SK-N-SH (cell line): ENCODE results near the gene PTGFR. TPM values are rescaled to one million over a fixed set of nuclear protein-coding genes. Genes with fewer than 3 reads are reported as not detected.

ENCODE experiments used
- CTCF ChIA-PET: fragments of 300-600, 350-600 bp; formaldehyde crosslinking; extraction: SDS; loops from one replicate; lab custom pipeline; 2021; lab: Yijun Ruan, JAX
- POLR2A ChIA-PET: fragments of 350-600 bp; sonication (Branson Sonifier 250); formaldehyde crosslinking; extraction: SDS; loops from one replicate; lab custom pipeline; 2020; ENCODE audit warnings: antibody characterized with exemption, inconsistent platforms; lab: Yijun Ruan, JAX
- DNase-seq: peaks from one replicate; pipeline ENCODE4 v3.0.0; 2012
- H2AFZ ChIP-seq: fragments of 200-600 bp; sonication (generic); 2 replicates; pipeline ENCODE4 v1.8.1; 2016; ENCODE audit warnings: antibody characterized with exemption, mild to moderate bottlenecking, low read depth
- H3F3A ChIP-seq: fragments of 200-600 bp; sonication (generic); replicated peaks from 2 replicates; pipeline ENCODE3; 2016; ENCODE audit warnings: antibody characterized with exemption, mild to moderate bottlenecking; ENCODE audit not compliant: insufficient read depth
- H3K27ac ChIP-seq, 2 experiments: fragments of 200-500 bp in 1 of 2; fragments of 200-600 bp in 1 of 2; sonication (Bioruptor generic) in 1 of 2; sonication (generic), shearing (Covaris generic) in 1 of 2; 2 replicates each; pipeline versions ENCODE4 v1.5.1 to v1.6.1; 2014 to 2016; ENCODE audit warnings: low read depth in 2 of 2, inconsistent platforms in 1 of 2, low read length in 1 of 2, mild to moderate bottlenecking in 1 of 2, mixed read lengths in 1 of 2
- H3K27me3 ChIP-seq: fragments of 200-600 bp; sonication (generic), shearing (Covaris generic); 2 replicates; pipeline ENCODE4 v1.6.1; 2016; ENCODE audit warnings: mixed run types; ENCODE audit not compliant: insufficient read depth
- H3K36me3 ChIP-seq, 2 experiments: fragments of 200-500 bp in 1 of 2; fragments of 200-600 bp in 1 of 2; sonication (Bioruptor generic) in 1 of 2; sonication (generic) in 1 of 2; replicated peaks in 1 of 2; 2 replicates each; pipeline versions ENCODE3 to v1.5.1; 2014 to 2016; ENCODE audit warnings: low read length in 1 of 2, mild to moderate bottlenecking in 1 of 2; ENCODE audit not compliant: insufficient read depth in 2 of 2, control insufficient read depth in 1 of 2
- H3K4me1 ChIP-seq, 2 experiments: fragments of 200-500 bp in 1 of 2; fragments of 200-600 bp in 1 of 2; sonication (Bioruptor generic) in 1 of 2; sonication (generic), shearing (Covaris generic) in 1 of 2; 2 replicates each; pipeline versions ENCODE4 v1.5.1 to v1.6.1; 2014 to 2016; ENCODE audit warnings: low read depth in 1 of 2, low read length in 1 of 2, mixed run types in 1 of 2; ENCODE audit not compliant: insufficient read depth in 2 of 2, control insufficient read depth in 1 of 2
- H3K4me2 ChIP-seq: fragments of 200-600 bp; sonication (generic), shearing (Covaris generic); 2 replicates; pipeline ENCODE4 v1.6.1; 2017; ENCODE audit warnings: mixed run types
- H3K4me3 ChIP-seq, 2 experiments: fragments of 200-500 bp in 1 of 2; fragments of 200-600 bp in 1 of 2; sonication (Bioruptor generic) in 1 of 2; sonication (generic), shearing (Covaris generic) in 1 of 2; 2 replicates each; pipeline versions ENCODE4 v1.5.1 to v1.8.1; 2014 to 2016; ENCODE audit warnings: low read depth in 2 of 2, inconsistent platforms in 1 of 2, low read length in 1 of 2, mild to moderate bottlenecking in 1 of 2, mixed read lengths in 1 of 2, moderate library complexity in 1 of 2
- H3K79me2 ChIP-seq: fragments of 200-600 bp; sonication (generic); 2 replicates; pipeline ENCODE4 v1.8.1; 2017; ENCODE audit warnings: mild to moderate bottlenecking; ENCODE audit not compliant: insufficient read depth
- H3K9ac ChIP-seq: fragments of 200-600 bp; sonication (generic); 2 replicates; pipeline ENCODE4 v1.6.1; 2017; ENCODE audit warnings: mixed run types
- H3K9me2 ChIP-seq: fragments of 200-600 bp; sonication (generic); 2 replicates; pipeline ENCODE4 v1.6.1; 2017; ENCODE audit warnings: mixed run types
- H3K9me3 ChIP-seq: fragments of 200-600 bp; sonication (generic); 2 replicates; pipeline ENCODE4 v1.6.1; 2017; ENCODE audit warnings: mixed run types, mild to moderate bottlenecking, moderate library complexity
- H4K20me1 ChIP-seq: fragments of 200-600 bp; sonication (generic); 2 replicates; pipeline ENCODE4 v1.6.1; 2017; ENCODE audit warnings: mild to moderate bottlenecking, mixed run types; ENCODE audit not compliant: insufficient read depth
- CHD2 ChIP-seq: fragments of 150-350 bp; IDR thresholded peaks from 2 replicates; pipeline ENCODE4 v1.6.1; 2018; ENCODE audit warnings: low read length; ENCODE audit not compliant: partially characterized antibody
- ELF1 ChIP-seq: IDR thresholded peaks from 2 replicates; pipeline ENCODE4 v1.4.0; 2012
- GABPA ChIP-seq: IDR thresholded peaks from 2 replicates; pipeline ENCODE4 v1.4.0; 2012; ENCODE audit warnings: low read depth, mild to moderate bottlenecking
- GATA2 ChIP-seq: sonication (generic); formaldehyde crosslinking; IDR thresholded peaks from 2 replicates; pipeline ENCODE4 v1.5.0; 2020; ENCODE audit warnings: mild to moderate bottlenecking, missing genetic modification reagents
- RAD21 ChIP-seq: IDR thresholded peaks from 2 replicates; pipeline ENCODE4 v1.6.1; 2012; ENCODE audit warnings: mild to moderate bottlenecking, low read length
- RCOR1 ChIP-seq: fragments of 150-350 bp; IDR thresholded peaks from 2 replicates; pipeline ENCODE4 v1.6.1; 2017; ENCODE audit warnings: antibody characterized with exemption, low read length
- RFX5 ChIP-seq: IDR thresholded peaks from 2 replicates; pipeline ENCODE4 v1.6.1; 2012; ENCODE audit warnings: mild to moderate bottlenecking, improper control_type of control experiment, low read length
- RXRA ChIP-seq: IDR thresholded peaks from 2 replicates; pipeline ENCODE4 v1.4.0; 2012; ENCODE audit warnings: low read depth, mild to moderate bottlenecking, borderline replicate concordance
- SIN3A ChIP-seq: IDR thresholded peaks from 2 replicates; pipeline ENCODE4 v1.6.1; 2012; ENCODE audit warnings: low read depth, mild to moderate bottlenecking, low read length, moderate library complexity, borderline replicate concordance
- WGBS: methylation state at CpG from one replicate; pipeline ENCODE4 v1.1.6; 2017; ENCODE audit warnings: low lambda C conversion rate; 5-methylcytosine and 5-hydroxymethylcytosine counted together
- polyA plus RNA-seq, 3 experiments: library from polyadenylated mRNA; depleted of rRNA; stranded (reverse); fragments of >200 nt; gene quantifications; 2 replicates each; pipeline ENCODE4 v1.2.3, GENCODE V29; 2012
- TF ChIP-seq, protein P1 (sequence below): IDR thresholded peaks from 2 replicates; pipeline ENCODE4 v1.4.0; 2012; ENCODE audit warnings: low read depth, borderline replicate concordance
- TF ChIP-seq, protein P2 (sequence below): fragments of 200-600 bp; sonication (generic); IDR thresholded peaks from 2 replicates; pipeline ENCODE4 v1.6.1; 2017; ENCODE audit warnings: antibody characterized with exemption, mild to moderate bottlenecking, moderate library complexity

Gene PTGFR
- polyA plus RNA-seq, 1 of the 3 experiments (the other 2 are of a cell fraction), result 2.2 TPM

GRCh38 chr1:78520843-78521242 lies 30.1 kb downstream of the PTGFR start:
- Histone ChIP-seq H3K27me3 (no peaks in the 10 kb centered on the region), H3K4me1 (peaks cover 0 to 3% of the 10 kb centered on the region in 2 experiments; a peak in 3 of 4 replicates), H3F3A (no peaks in the 10 kb centered on the region), H3K4me3 (no peak overlapping the region), H3K79me2 (no peaks in the 10 kb centered on the region), H3K9me2 (no peaks in the 10 kb centered on the region), H3K9ac (no peak overlapping the region), H4K20me1 (no peaks in the 10 kb centered on the region), H3K4me2 (no peak overlapping the region), H3K36me3 (no peaks in the 10 kb centered on the region), H2AFZ (no peak overlapping the region), H3K9me3 (no peaks in the 10 kb centered on the region), H3K27ac (no peak overlapping the region)
- TF ChIP-seq ELF1 (no peak), RCOR1 (no peak)
- ChIA-PET CTCF (no interaction called here), POLR2A (no interaction called here)
- 91% methylated on average over 3 of the region's 3 CpGs for WGBS
- no peak for DNase-seq

- no peaks in the 10 kb centered on the region for H3K9me2 ChIP-seq
- ChIA-PET POLR2A (no interaction called here), CTCF (interaction anchor here (0.6 kb wide), 1 partner anchor 1036 kb away, joined by 3 read pairs; no protein-coding TSS in a partner anchor)
- peaks cover 4% of the 10 kb centered on the region for H3F3A ChIP-seq
- H3K9ac ChIP-seq, result no peak overlapping the region
- WGBS, result 71% methylated on average over 2 of the region's 2 CpGs
- no peak overlapping the region for H3K4me2 ChIP-seq
- no peak overlapping the region for H2AFZ ChIP-seq
- H4K20me1 ChIP-seq, result no peaks in the 10 kb centered on the region
- no peaks in the 10 kb centered on the region for H3K79me2 ChIP-seq
- TF ChIP-seq GABPA (no peak), RFX5 (no peak), GATA2 (peak; percentile 57), RAD21 (no peak)
- TF ChIP-seq, protein P1, sequence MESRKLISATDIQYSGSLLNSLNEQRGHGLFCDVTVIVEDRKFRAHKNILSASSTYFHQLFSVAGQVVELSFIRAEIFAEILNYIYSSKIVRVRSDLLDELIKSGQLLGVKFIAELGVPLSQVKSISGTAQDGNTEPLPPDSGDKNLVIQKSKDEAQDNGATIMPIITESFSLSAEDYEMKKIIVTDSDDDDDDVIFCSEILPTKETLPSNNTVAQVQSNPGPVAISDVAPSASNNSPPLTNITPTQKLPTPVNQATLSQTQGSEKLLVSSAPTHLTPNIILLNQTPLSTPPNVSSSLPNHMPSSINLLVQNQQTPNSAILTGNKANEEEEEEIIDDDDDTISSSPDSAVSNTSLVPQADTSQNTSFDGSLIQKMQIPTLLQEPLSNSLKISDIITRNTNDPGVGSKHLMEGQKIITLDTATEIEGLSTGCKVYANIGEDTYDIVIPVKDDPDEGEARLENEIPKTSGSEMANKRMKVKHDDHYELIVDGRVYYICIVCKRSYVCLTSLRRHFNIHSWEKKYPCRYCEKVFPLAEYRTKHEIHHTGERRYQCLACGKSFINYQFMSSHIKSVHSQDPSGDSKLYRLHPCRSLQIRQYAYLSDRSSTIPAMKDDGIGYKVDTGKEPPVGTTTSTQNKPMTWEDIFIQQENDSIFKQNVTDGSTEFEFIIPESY, result no peak
- peaks cover 0 to 3% of the 10 kb centered on the region in 2 experiments; a peak in 3 of 4 replicates for H3K4me1 ChIP-seq
- H3K9me3 ChIP-seq, result no peaks in the 10 kb centered on the region
- no peak overlapping the region for H3K4me3 ChIP-seq
- H3K36me3 ChIP-seq, result no peaks in the 10 kb centered on the region
- no peak overlapping the region for H3K27ac ChIP-seq
- DNase-seq, result peak; percentile 0
- H3K27me3 ChIP-seq, result no peaks in the 10 kb centered on the region
Observed at GRCh38 chr1:78522136-78522535, 31.4 kb downstream of the PTGFR start.

GRCh38 chr1:78526496-78526895 lies 35.7 kb downstream of the PTGFR start:
- Histone ChIP-seq H4K20me1 (no peaks in the 10 kb centered on the region), H3K4me1 (peaks cover 0 to 3% of the 10 kb centered on the region in 2 experiments; a peak in 3 of 4 replicates), H3K79me2 (no peaks in the 10 kb centered on the region), H3K4me3 (no peak overlapping the region), H3K9me2 (no peaks in the 10 kb centered on the region), H3K9me3 (no peaks in the 10 kb centered on the region), H3K9ac (no peak overlapping the region), H3K27me3 (no peaks in the 10 kb centered on the region), H2AFZ (no peak overlapping the region), H3K4me2 (no peak overlapping the region), H3K36me3 (peaks cover 0 to 3% of the 10 kb centered on the region in 2 experiments), H3F3A (peaks cover 14% of the 10 kb centered on the region), H3K27ac (no peak overlapping the region)
- WGBS, result 88% methylated on average over 2 of the region's 2 CpGs
- ChIA-PET CTCF (interaction anchor here (0.6 kb wide), 1 partner anchor 91 kb away, joined by 3 read pairs; no protein-coding TSS in a partner anchor), POLR2A (no interaction called here)
- DNase-seq, result no peak
- TF ChIP-seq CHD2 (no peak), SIN3A (no peak), RXRA (no peak)
- TF ChIP-seq, protein P2, sequence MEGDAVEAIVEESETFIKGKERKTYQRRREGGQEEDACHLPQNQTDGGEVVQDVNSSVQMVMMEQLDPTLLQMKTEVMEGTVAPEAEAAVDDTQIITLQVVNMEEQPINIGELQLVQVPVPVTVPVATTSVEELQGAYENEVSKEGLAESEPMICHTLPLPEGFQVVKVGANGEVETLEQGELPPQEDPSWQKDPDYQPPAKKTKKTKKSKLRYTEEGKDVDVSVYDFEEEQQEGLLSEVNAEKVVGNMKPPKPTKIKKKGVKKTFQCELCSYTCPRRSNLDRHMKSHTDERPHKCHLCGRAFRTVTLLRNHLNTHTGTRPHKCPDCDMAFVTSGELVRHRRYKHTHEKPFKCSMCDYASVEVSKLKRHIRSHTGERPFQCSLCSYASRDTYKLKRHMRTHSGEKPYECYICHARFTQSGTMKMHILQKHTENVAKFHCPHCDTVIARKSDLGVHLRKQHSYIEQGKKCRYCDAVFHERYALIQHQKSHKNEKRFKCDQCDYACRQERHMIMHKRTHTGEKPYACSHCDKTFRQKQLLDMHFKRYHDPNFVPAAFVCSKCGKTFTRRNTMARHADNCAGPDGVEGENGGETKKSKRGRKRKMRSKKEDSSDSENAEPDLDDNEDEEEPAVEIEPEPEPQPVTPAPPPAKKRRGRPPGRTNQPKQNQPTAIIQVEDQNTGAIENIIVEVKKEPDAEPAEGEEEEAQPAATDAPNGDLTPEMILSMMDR, result no peak
